GM10248 (cell line): ENCODE results near the gene CNRIP1.

Source experiments
- CTCF ChIA-PET: fragments of 300-600 bp; sonication (Branson Sonifier 250); formaldehyde crosslinking; extraction: SDS; loops from one replicate; lab custom pipeline; 2021; ENCODE audit warnings: antibody characterized with exemption; lab: Yijun Ruan, JAX
- POLR2A ChIA-PET: fragments of 350-650 bp; sonication (Branson Sonifier 250); formaldehyde crosslinking; extraction: SDS; loops from one replicate; lab custom pipeline; 2020; ENCODE audit warnings: antibody characterized with exemption; lab: Yijun Ruan, JAX
- DNase-seq: peaks from one replicate; pipeline ENCODE4 v3.0.0; 2012; ENCODE audit errors: extremely low spot score
- CTCF ChIP-seq: IDR thresholded peaks from 2 replicates; pipeline ENCODE4 v1.5.1; 2012; ENCODE audit warnings: mild to moderate bottlenecking, low read depth; ENCODE audit errors: extremely low read depth, missing control alignments, control extremely low read depth

CNRIP1 gene

GRCh38 chr2:68280796-68281195 is 39.0 kb downstream of the CNRIP1 start:
- no peak for DNase-seq
- no peak for TF ChIP-seq CTCF
- CTCF ChIA-PET: interaction anchor here (4.4 kb wide), 1 partner anchor 158 kb away, joined by 34 read pairs; no protein-coding TSS in a partner anchor
- POLR2A ChIA-PET: no interaction called here

DNA sequence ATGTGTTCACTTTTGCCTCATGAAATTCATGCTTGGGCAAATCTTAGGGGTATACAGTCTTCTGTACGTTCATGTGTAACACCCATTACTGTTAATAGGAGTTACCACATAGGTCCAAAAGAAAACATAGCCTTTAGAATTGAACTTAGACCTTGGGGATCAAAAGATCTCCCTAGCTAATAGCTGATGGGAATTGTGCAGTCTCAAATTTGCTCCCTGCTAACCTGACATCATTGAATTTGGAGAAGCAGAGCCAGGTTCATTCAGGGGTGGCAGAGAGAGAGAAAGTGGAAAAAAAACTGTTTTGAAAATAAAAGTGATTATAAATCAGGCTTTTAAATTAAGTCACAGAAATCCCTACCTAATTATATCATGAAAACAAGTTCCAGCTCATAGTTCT is 39.4 kb downstream of the CNRIP1 start:
- POLR2A ChIA-PET: no interaction called here
- TF ChIP-seq CTCF: no peak
- no peak for DNase-seq
- CTCF ChIA-PET: interaction anchor here (0.7 to 4.4 kb wide), 2 partner anchors 12 to 158 kb away, joined by 3 to 34 read pairs; no protein-coding TSS in a partner anchor

- no peak for DNase-seq
- no peak for TF ChIP-seq CTCF
- ChIA-PET POLR2A (no interaction called here), CTCF (interaction anchor here (0.7 to 4.4 kb wide), 3 partner anchors 12 to 157 kb away, joined by 3 to 34 read pairs (median 4); no protein-coding TSS in a partner anchor)
Observed at GRCh38 chr2:68279691-68280090, 40.1 kb downstream of the CNRIP1 start.

GRCh38 chr2:68278169-68278568 is 41.6 kb downstream of the CNRIP1 start:
- ChIA-PET POLR2A (no interaction called here), CTCF (interaction anchor here (0.9 to 1.1 kb wide), 3 partner anchors 13 to 156 kb away, joined by 3 to 5 read pairs (median 4); no protein-coding TSS in a partner anchor)
- no peak for TF ChIP-seq CTCF
- no peak for DNase-seq

GRCh38 chr2:68274022-68274421 is 45.7 kb downstream of the CNRIP1 start:
- TF ChIP-seq CTCF: no peak
- ChIA-PET POLR2A (no interaction called here), CTCF (no interaction called here)
- DNase-seq: no peak

GRCh38 chr2:68272246-68272994 is 47.3 kb downstream of the CNRIP1 start:
- POLR2A ChIA-PET: interaction anchor here (0.6 kb wide), 1 partner anchor 26 kb away, joined by 8 read pairs; no protein-coding TSS in a partner anchor
- DNase-seq: no peak
- CTCF ChIA-PET: interaction anchor here (0.8 to 2.4 kb wide), 5 partner anchors 10 to 169 kb away, joined by 3 to 8 read pairs (median 4); no protein-coding TSS in a partner anchor
- TF ChIP-seq CTCF: no peak
